Calu3 (cell line): ENCODE measurements around the gene ARMC9. TPM values are rescaled to one million over a fixed set of nuclear protein-coding genes. Genes with fewer than 3 reads are reported as not detected.

Source experiments
- BruUV-seq: library from RNA; stranded (reverse); fragments of 400-500 nt; replicated peaks from 2 replicates; lab custom pipeline; 2021; lab: Mats Ljungman, UMichigan
- CTCF ChIA-PET: fragments of 300-600 bp; sonication (Branson Sonifier 250); formaldehyde crosslinking; loops from one replicate; lab custom pipeline; 2022; ENCODE audit warnings: antibody characterized with exemption; lab: Charles Lee
- DNase-seq: peaks from one replicate; pipeline ENCODE4 v3.0.0; 2022
- H3K27ac Mint-ChIP-seq: one replicate; pipeline ENCODE4 v1.8.0; 2022; ENCODE audit warnings: mixed read lengths; ENCODE audit not compliant: unreplicated experiment
- H3K27me3 Mint-ChIP-seq: one replicate; pipeline ENCODE4 v1.8.0; 2022; ENCODE audit warnings: mixed read lengths; ENCODE audit not compliant: unreplicated experiment
- H3K36me3 Mint-ChIP-seq: one replicate; pipeline ENCODE4 v1.8.0; 2022; ENCODE audit warnings: mild to moderate bottlenecking, moderate library complexity, mixed read lengths; ENCODE audit not compliant: insufficient read depth, unreplicated experiment
- H3K4me1 Mint-ChIP-seq: one replicate; pipeline ENCODE4 v1.8.0; 2022; ENCODE audit warnings: mild to moderate bottlenecking, low read depth, mixed read lengths; ENCODE audit not compliant: unreplicated experiment
- H3K4me3 Mint-ChIP-seq: one replicate; pipeline ENCODE4 v1.8.0; 2022; ENCODE audit warnings: mild to moderate bottlenecking, low read depth, moderate library complexity, mixed read lengths; ENCODE audit not compliant: unreplicated experiment
- H3K9me3 Mint-ChIP-seq: one replicate; pipeline ENCODE4 v1.8.0; 2022; ENCODE audit warnings: low read depth, mixed read lengths; ENCODE audit not compliant: unreplicated experiment
- intact Hi-C: fragments of 100-400 bp; cut with micrococcal nuclease; formaldehyde crosslinking; loops from one replicate; pipeline ENCODE4 v1.10.0; 2022; ENCODE audit not compliant: unreplicated experiment
- total RNA-seq: library from RNA; stranded (reverse); gene quantifications from 2 replicates; pipeline ENCODE4 v1.2.3, GENCODE V29; 2022
- TF ChIP-seq, protein P1 (sequence below): fragments of 200-600 bp; IDR thresholded peaks from one replicate; pipeline ENCODE4 v1.8.0; 2022; ENCODE audit warnings: antibody characterized with exemption; ENCODE audit not compliant: unreplicated experiment

The ARMC9 gene
- total RNA-seq, 1 experiment from 2014 or later, result 13.6 TPM

DNA sequence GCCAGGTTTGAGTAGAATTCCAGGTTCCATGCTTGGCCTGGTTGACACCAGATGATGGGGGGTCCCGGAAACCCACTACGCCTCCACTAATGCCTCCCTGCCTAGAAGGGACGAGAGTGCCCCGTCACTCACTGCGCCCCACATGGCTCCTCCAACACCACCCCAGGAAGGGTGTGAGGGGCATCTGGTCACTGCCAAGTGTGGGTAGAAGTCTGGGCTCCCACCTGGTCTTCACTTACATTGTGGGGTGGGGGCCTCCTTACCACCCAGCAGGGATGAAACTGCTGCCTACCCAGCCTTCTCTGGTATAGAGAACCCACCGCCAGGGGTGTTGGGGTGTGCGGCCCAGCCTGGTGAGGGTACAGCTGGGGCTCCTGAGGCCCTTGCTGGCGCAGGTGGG lies 131.9 kb downstream of the ARMC9 start:
- Mint-ChIP-seq H3K27me3 (no peaks in the 10 kb centered on the region), H3K27ac (no peak overlapping the region), H3K4me3 (no peak overlapping the region), H3K9me3 (no peaks in the 10 kb centered on the region), H3K36me3 (no peaks in the 10 kb centered on the region), H3K4me1 (no peaks in the 10 kb centered on the region)
- CTCF ChIA-PET, result interaction anchor here (1.1 kb wide), 1 partner anchor 17 kb away, joined by 3 read pairs; no protein-coding TSS in a partner anchor
- no peak for DNase-seq
- no TSS peak for BruUV-seq
- intact Hi-C loops, result no loop called here
- TF ChIP-seq, protein P1, sequence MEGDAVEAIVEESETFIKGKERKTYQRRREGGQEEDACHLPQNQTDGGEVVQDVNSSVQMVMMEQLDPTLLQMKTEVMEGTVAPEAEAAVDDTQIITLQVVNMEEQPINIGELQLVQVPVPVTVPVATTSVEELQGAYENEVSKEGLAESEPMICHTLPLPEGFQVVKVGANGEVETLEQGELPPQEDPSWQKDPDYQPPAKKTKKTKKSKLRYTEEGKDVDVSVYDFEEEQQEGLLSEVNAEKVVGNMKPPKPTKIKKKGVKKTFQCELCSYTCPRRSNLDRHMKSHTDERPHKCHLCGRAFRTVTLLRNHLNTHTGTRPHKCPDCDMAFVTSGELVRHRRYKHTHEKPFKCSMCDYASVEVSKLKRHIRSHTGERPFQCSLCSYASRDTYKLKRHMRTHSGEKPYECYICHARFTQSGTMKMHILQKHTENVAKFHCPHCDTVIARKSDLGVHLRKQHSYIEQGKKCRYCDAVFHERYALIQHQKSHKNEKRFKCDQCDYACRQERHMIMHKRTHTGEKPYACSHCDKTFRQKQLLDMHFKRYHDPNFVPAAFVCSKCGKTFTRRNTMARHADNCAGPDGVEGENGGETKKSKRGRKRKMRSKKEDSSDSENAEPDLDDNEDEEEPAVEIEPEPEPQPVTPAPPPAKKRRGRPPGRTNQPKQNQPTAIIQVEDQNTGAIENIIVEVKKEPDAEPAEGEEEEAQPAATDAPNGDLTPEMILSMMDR, result no peak

DNA sequence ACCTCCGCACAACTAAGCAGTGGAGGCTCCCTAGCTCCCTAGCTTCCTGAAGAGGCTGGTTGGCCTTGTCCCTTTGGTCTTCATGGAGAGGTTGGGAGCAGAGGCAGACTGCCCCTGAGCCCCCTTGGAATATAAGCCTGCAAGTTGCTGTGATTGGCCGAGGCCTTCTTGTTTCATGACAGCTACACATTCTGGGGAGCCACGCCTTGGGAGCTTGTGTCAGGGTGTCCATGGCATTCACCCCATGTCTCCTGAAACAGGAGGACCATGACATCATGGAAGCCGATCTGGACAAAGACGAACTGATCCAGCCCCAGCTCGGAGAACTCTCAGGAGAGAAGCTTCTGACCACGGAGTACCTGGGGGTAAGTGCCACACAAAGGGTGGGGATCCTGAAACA lies 133.1 kb downstream of the ARMC9 start:
- CTCF ChIA-PET, result interaction anchor here (1.1 kb wide), 1 partner anchor 16 kb away, joined by 3 read pairs; no protein-coding TSS in a partner anchor
- intact Hi-C loops, result no loop called here
- Mint-ChIP-seq H3K36me3 (no peaks in the 10 kb centered on the region), H3K27me3 (no peaks in the 10 kb centered on the region), H3K4me3 (no peak overlapping the region), H3K27ac (no peak overlapping the region), H3K4me1 (no peaks in the 10 kb centered on the region), H3K9me3 (no peaks in the 10 kb centered on the region)
- BruUV-seq, result no TSS peak
- no peak for DNase-seq
- TF ChIP-seq, protein P1, result no peak

DNA sequence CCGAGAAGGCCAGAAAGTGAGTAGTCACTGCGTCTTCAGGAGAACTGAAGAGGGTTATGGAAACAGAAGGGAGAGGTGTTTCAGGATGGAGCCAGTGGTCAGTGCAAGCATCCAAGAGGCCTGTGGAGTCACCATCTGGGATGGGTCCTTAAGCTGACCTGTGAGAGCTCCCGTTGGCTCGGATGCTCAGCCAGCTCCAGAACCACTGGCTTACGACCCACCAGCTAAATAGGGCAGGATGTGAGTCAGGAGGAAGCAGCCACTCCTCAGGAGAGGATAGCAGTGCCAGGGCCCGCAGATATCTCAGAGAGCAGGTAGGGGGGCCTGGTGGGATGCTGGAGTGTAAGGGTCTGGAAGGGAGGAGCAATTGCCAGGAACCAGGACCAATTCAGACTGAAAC lies 134.0 kb downstream of the ARMC9 start:
- no peak for DNase-seq
- TF ChIP-seq, protein P1, result no peak
- no peak overlapping the region for H3K4me3 Mint-ChIP-seq
- no peaks in the 10 kb centered on the region for H3K36me3 Mint-ChIP-seq
- CTCF ChIA-PET, result interaction anchor here (0.9 kb wide), 1 partner anchor 56 kb away, joined by 3 read pairs; no protein-coding TSS in a partner anchor
- no peak overlapping the region for H3K27ac Mint-ChIP-seq
- no peaks in the 10 kb centered on the region for H3K9me3 Mint-ChIP-seq
- H3K27me3 Mint-ChIP-seq, result no peaks in the 10 kb centered on the region
- intact Hi-C loops, result no loop called here
- no TSS peak for BruUV-seq
- H3K4me1 Mint-ChIP-seq, result no peaks in the 10 kb centered on the region

DNA sequence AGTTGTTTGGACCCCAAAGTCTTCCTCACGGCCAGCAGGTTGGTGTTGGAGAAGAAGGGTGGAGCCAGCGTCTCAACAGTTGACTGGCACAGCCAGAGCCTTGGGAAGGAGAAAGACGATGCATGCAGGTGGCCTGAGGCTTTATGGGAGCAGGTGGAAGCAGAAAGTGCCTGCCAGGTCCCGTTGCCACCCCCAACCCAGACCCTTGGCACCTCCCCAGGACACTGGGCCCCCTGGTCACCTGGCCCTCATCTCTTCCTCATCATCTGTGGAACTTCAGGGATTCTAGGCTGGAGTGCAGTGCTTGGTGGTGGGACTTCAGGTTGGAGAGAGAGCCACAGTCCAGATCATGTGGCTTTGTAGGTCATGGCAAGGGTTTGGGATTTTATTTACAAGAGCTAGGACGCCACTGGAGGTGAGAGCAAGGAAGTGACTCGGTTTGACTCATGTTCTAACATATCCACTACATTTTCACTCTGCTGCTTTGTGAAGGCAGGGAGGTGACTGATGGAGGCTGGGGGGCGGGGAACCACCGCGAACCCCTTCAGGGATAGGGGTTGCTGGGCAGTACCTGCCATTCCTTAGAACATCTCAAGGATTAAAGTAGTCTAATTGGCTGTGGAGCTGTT lies 134.6 kb downstream of the ARMC9 start:
- Mint-ChIP-seq H3K27me3 (no peaks in the 10 kb centered on the region), H3K36me3 (no peaks in the 10 kb centered on the region), H3K9me3 (no peaks in the 10 kb centered on the region), H3K4me3 (no peak overlapping the region), H3K27ac (no peak overlapping the region), H3K4me1 (no peaks in the 10 kb centered on the region)
- TF ChIP-seq, protein P1, result no peak
- no TSS peak for BruUV-seq
- CTCF ChIA-PET, result interaction anchor here (0.9 kb wide), 1 partner anchor 55 kb away, joined by 3 read pairs; no protein-coding TSS in a partner anchor
- DNase-seq, result no peak
- intact Hi-C loops, result no loop called here
